PC-9 (cell line): ENCODE measurements around the gene CCDC9.

Experiments
- CTCF ChIP-seq: fragments of 200-600 bp; sonication (generic); conservative IDR thresholded peaks from 2 replicates; pipeline ENCODE4 v1.6.1; 2017; ENCODE audit warnings: mixed run types, antibody characterized with exemption, mild to moderate bottlenecking, moderate library complexity
- EZH2 ChIP-seq: fragments of 200-600 bp; sonication (generic); IDR thresholded peaks from 2 replicates; pipeline ENCODE4 v1.8.0; 2017; ENCODE audit warnings: antibody characterized with exemption, low read depth

- no peak for TF ChIP-seq CTCF
- no peak for TF ChIP-seq EZH2
These were observed 30.4 kb upstream of the CCDC9 start for GRCh38 chr19:47225746-47226425.
